ENCODE results near the gene NAT16. TPM values are rescaled to one million over a fixed set of nuclear protein-coding genes. Genes with fewer than 3 reads are reported as not detected.

Gene NAT16
- total and polyA plus RNA-seq, 2 of the 13 experiments (the other 11 are each of a cell fraction or from before 2014, with no cell fraction given) = 0.04 TPM; not detected in 1

GRCh38 chr7:101140339-101140699, 39.8 kb downstream of the NAT16 start:
- no peak overlapping the region for H3K4me2 ChIP-seq (ENCODE audit: low read depth, low read length)
- H3K27me3 ChIP-seq (ENCODE audit: control insufficient read depth in 1 of 2, insufficient read depth in 2 of 2, low read length in 2 of 2) = no peaks in the 10 kb centered on the region
- CTCF ChIA-PET (ENCODE audit: low intra/inter-chr PET ratio, low total read pairs) = no interaction called here
- no peak overlapping the region for H2AFZ ChIP-seq (ENCODE audit: low read length)
- H3K4me1 ChIP-seq (ENCODE audit: insufficient read depth, low read length) = peaks cover 23% of the 10 kb centered on the region
- no peak for FAIRE-seq
- DNase-seq (ENCODE audit: low spot score) = no peak
- H3K9ac ChIP-seq (ENCODE audit: insufficient read depth, low read depth, low read length) = no peak overlapping the region
- intact Hi-C loops (cut with micrococcal nuclease; ENCODE audit: unreplicated experiment) = no loop called here
- H3K9me3 ChIP-seq (ENCODE audit: low read length) = no peaks in the 10 kb centered on the region
- in situ Hi-C loops (cut with HindIII; ENCODE audit: extremely low pct_ligation_motif_present, low pct_unique_long_range_greater_than_20kb) = loop anchor here (5.0 kb wide), 2 partner anchors 52 to 152 kb away; no protein-coding TSS in a partner anchor
- H3K79me2 ChIP-seq (ENCODE audit: insufficient read depth, low read length) = no peaks in the 10 kb centered on the region
- H3K27ac ChIP-seq (ENCODE audit: extremely low read length, insufficient read depth, low read length) = no peak overlapping the region
- peaks cover 7 to 18% of the 10 kb centered on the region in 2 experiments for H3K36me3 ChIP-seq (replicated peaks in 1 of 2; ENCODE audit: control insufficient read depth in 1 of 2, insufficient read depth in 2 of 2, low read length in 2 of 2)
- H3K4me3 ChIP-seq (replicated peaks in 1 of 3; ENCODE audit: insufficient read depth in 1 of 3, low read depth in 2 of 3, low read length in 3 of 3) = no peak overlapping the region
- ATAC-seq = no peak
- 39% methylated on average over 3 of the region's 3 CpGs for WGBS (ENCODE audit: low lambda C conversion rate)
- peaks cover 20% of the 10 kb centered on the region; the same call in 1 of the 2 replicates for H4K20me1 ChIP-seq (ENCODE audit: insufficient read depth, low read length)
- TF ChIP-seq MBD4 (IDR thresholded peaks at IDR 0.05; ENCODE audit: borderline replicate concordance, low read length) = no peak
- TF ChIP-seq ZNF143 (CRISPR knock-in tag; IDR thresholded peaks at IDR 0.05) = no peak
- no peak for TF ChIP-seq ZNF7 (CRISPR knock-in tag; IDR thresholded peaks at IDR 0.05)
- no peak for TF ChIP-seq ZNF12 (CRISPR knock-in tag; IDR thresholded peaks at IDR 0.05)
- TF ChIP-seq ZNF260 (CRISPR knock-in tag; IDR thresholded peaks at IDR 0.05; ENCODE audit: borderline replicate concordance, low read depth) = no peak
- TF ChIP-seq ZNF781 (CRISPR knock-in tag; IDR thresholded peaks at IDR 0.05; ENCODE audit: borderline replicate concordance, not compliant biosample characterization) = no peak
- no peak for TF ChIP-seq ZNF772 (CRISPR knock-in tag; IDR thresholded peaks at IDR 0.05)
- TF ChIP-seq TEAD2 (CRISPR knock-in tag; IDR thresholded peaks at IDR 0.05) = no peak
- TF ChIP-seq ZNF724P (CRISPR knock-in tag; IDR thresholded peaks at IDR 0.05; ENCODE audit: borderline replicate concordance) = no peak
- TF ChIP-seq MIER2 (CRISPR knock-in tag; IDR thresholded peaks at IDR 0.05) = no peak
- TF ChIP-seq REL (CRISPR knock-in tag; conservative IDR thresholded peaks at IDR 0.05) = no peak
- TF ChIP-seq STAT5B (CRISPR knock-in tag; IDR thresholded peaks at IDR 0.05) = no peak
- no peak for TF ChIP-seq MED8 (CRISPR knock-in tag; IDR thresholded peaks at IDR 0.05; ENCODE audit: insufficient replicate concordance)
- no peak for TF ChIP-seq PPARG (CRISPR knock-in tag; conservative IDR thresholded peaks at IDR 0.05)
- no peak for TF ChIP-seq POGK (CRISPR knock-in tag; conservative IDR thresholded peaks at IDR 0.05)
- TF ChIP-seq PHF8 (CRISPR knock-in tag; IDR thresholded peaks at IDR 0.05) = no peak
- no peak for TF ChIP-seq FLYWCH1 (CRISPR knock-in tag; IDR thresholded peaks at IDR 0.05)
- TF ChIP-seq RCOR2 (CRISPR knock-in tag; IDR thresholded peaks at IDR 0.05) = no peak
- TF ChIP-seq ZKSCAN5 (CRISPR knock-in tag; IDR thresholded peaks at IDR 0.05) = no peak
- TF ChIP-seq SKIL (CRISPR knock-in tag; IDR thresholded peaks at IDR 0.05; ENCODE audit: borderline replicate concordance) = no peak
- POLR2A ChIA-PET = interaction anchor here (0.9 to 1.7 kb wide), 3 partner anchors 14 to 54 kb away, joined by 3 to 9 read pairs (median 6); partner anchors contain the start of gene SERPINE1
- BruUV-seq (replicated peaks) = no TSS peak
